ENCODE measurements around the gene ATP13A5. TPM values are rescaled to one million over a fixed set of nuclear protein-coding genes. Genes with fewer than 3 reads are reported as not detected.

Gene ATP13A5
- total and polyA plus RNA-seq, 3 experiments from 2014 or later = not detected

Other genes with a start within 250 kb of the ATP13A5 start
- not detected for gene PLAAT1, start 137.5 kb downstream of the ATP13A5 start, total RNA-seq
- gene PLAAT1, start 137.5 kb downstream of the ATP13A5 start, polyA plus RNA-seq = not detected
- 1 to 10 TPM; 1.3 to 2.6 TPM for gene ATP13A4, start 176.1 kb upstream of the ATP13A5 start, total RNA-seq
- not detected for gene ATP13A4, start 176.1 kb upstream of the ATP13A5 start, polyA plus RNA-seq
- gene OPA1, start 214.5 kb upstream of the ATP13A5 start, total RNA-seq = 10 to 100 TPM; 86.1 to 93.7 TPM
- gene OPA1, start 214.5 kb upstream of the ATP13A5 start, polyA plus RNA-seq = 25.4 TPM